HPDE6-E6E7 (cell line): Measurements from ENCODE around the gene ATG7.
"Not testable (repeated sequence)": the region's sequence is repeated elsewhere in the genome, so short reads cannot be mapped to it uniquely, and the experiment has no call there.

ENCODE experiments used
- DNase-seq: peaks from one replicate; pipeline ENCODE4 v3.0.0; 2011; ENCODE audit warnings: missing footprints; ENCODE audit errors: extremely low spot score

The ATG7 gene

DNA sequence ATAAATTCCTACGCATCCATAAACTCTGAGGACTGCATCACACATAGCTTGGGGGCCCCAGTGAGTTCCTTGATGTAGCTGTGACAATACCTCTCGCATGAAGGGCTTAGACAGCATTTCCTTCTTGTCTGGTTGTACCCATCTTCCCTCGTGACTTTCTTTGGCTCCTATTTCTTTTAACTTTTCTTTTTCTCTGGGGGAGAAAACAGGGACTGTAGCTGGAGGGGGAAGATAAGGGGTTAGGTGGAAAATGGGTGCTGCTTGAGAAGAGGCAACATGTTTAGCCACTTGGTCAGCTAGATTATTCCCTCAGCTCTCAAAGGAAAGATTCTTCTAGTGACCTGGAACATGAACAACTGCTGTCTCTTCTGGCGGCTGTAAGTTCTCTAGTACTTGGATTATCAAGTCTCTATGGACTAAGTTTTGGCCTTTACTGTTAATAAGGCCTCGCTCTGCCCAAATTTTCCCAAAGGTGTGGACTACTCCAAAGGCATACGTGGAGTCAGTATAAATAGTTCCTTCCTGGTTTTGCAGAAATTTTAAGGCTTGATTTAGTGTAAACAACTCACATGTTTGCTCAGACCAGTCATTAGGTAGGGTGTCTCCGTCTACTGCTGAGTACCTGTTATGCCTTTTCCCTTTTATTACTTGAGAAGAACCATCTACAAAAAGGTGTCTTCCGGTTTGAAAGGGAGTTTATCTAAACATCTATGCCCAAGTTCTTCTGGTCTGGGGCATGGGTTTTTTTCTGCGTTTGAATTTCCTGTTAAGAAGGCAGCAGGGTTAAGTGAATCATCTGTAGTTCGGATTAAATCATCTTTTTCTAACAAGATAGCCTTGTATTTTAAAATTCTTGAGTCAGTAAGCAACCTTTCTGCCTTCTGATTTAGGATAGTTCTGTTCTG is 21.0 kb upstream of the ATG7 start:
- no peak for DNase-seq

DNA sequence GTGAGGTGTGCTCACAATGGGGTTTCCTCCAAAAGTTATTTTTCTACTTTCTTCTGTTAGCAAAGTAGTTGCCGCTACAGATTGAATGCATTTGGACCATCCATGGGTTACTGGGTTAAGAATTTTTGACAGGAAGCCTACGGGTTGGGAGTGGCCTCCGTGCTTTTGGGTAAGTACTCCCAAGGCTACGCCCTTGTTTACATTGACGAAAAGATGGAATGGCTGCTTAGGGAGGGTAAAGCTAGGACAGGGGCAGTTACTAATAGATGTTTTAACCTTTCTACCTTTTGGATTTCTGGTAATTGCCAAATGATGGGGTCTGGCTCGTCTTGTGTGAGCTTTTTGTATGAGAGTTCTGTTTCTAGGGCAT is 20.4 kb upstream of the ATG7 start:
- DNase-seq, result no peak

DNA sequence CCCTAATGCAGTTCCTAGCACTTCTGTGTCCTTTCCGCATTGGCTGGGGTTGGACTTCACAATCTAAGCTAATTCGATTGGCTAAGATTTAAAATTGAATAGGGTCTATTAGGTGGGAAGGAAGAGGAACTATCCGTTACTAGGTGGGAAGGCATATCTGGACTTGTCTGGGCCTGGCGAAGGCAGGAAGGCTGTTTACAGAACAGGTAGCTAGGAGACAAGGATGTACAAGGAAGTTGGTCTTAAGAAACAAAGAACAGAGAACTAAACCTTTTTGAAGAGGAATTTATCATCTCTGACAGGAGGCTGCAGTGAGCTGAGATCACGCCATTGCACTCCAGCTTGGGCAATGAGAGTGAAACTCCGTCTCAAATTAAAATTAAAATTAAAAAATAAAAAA is 17.3 kb upstream of the ATG7 start:
- no peak for DNase-seq

DNA sequence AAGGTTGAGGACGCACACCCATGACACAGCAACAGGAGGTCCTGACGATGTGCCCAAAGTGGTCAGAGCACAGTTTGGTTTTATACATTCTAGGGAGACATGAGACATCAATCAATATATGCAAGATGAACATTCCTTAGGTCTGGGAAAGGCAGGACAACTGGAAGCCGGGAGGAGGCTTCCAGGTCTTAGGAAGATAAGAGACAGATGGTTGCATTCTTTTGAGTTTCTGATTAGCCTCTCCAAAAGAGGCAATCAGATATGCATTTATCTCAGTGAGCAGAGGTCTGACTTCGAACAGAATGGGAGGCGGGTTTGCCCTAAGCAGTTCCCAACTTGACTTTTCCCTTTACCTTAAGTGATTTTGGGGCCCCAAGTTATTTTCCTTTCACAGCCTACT is 16.7 kb upstream of the ATG7 start:
- DNase-seq, result not testable (repeated sequence)

DNA sequence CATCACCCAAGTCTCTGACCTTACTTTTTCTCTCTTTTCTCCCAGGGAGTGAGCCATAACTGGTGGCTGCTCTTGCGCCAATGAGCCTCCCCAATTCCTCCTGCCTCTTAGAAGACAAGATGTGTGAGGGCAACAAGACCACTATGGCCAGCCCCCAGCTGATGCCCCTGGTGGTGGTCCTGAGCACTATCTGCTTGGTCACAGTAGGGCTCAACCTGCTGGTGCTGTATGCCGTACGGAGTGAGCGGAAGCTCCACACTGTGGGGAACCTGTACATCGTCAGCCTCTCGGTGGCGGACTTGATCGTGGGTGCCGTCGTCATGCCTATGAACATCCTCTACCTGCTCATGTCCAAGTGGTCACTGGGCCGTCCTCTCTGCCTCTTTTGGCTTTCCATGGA is 13.2 kb upstream of the ATG7 start:
- DNase-seq, result no peak

DNA sequence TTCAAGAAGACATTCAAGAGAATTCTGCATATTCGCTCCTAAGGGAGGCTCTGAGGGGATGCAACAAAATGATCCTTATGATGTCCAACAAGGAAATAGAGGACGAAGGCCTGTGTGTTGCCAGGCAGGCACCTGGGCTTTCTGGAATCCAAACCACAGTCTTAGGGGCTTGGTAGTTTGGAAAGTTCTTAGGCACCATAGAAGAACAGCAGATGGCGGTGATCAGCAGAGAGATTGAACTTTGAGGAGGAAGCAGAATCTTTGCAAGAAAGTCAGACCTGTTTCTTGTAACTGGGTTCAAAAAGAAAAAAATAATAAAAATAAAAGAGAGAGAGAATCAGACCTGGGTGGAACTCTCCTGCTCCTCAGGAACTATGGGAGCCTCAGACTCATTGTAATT is 11.7 kb upstream of the ATG7 start:
- DNase-seq, result no peak

DNA sequence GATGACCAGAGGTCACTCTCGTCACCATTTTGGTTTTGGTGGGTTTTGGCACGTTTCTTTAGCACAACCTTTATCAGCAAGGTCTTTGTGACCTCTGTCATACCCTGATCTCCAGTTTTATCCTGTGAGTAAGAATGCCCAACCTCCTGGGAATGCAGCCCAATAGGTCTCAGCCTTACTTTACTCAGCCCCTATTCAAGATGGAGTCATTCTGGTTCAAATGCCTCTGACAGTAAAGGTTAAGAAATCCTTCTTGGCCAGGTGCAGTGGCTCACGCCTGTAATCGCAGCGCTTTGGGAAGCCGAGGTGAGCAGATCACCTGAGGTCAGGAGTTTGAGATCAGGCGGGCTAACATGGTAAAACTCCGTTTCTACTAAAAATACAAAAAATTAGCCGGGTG is 3.2 kb upstream of the ATG7 start:
- DNase-seq, result no peak

DNA sequence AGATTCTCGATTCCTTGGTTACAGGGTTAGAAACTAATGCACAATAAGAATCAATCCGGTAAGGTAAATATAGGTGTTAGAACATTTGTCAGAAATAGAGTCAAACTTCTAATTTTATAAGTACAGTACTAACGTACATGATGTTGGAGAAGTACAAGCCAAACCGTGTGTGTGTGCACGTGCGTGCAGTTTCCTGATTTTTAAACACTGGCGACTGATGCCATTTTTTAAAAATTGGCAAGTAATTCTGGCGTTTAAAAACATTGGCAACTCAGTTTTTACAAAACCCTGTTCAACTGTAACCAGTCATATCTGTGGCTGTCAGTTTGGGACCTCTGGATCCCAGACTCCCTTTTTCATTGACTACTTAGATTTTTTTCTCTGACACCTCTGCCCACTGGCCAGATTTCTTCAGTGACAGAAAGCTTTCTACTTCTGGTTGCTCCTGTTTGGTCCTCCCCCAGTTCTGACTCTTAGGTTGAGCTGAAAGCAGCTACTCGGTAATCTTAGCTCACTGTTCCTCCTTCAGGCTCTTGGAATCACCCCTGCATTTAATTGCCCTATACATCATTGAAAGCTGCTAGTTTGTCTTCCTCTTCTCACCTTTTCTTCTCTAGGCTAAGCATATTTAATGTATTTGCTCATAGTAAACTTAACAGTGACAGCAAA is 843 bp downstream of the ATG7 start:
- DNase-seq, result no peak

DNA sequence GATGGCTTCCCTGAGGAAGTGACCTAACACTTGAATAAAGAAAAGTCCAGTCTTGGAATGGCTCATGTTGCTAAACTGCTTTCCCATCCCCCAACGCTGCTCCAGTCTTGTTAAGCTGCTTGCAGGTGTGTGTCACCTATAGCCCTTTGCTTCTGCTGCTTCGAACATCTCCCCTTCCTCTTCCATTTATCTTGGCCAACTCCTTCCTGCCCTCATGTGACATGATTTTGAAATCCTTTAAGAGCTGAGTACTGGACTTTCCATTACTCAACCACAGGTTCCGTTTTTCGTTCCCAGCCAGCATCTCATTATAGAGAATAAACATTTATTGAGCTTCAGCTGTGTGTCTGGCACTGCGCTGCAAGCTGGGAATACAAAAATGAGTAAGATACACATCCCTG is 1.7 kb downstream of the ATG7 start:
- DNase-seq, result no peak

DNA sequence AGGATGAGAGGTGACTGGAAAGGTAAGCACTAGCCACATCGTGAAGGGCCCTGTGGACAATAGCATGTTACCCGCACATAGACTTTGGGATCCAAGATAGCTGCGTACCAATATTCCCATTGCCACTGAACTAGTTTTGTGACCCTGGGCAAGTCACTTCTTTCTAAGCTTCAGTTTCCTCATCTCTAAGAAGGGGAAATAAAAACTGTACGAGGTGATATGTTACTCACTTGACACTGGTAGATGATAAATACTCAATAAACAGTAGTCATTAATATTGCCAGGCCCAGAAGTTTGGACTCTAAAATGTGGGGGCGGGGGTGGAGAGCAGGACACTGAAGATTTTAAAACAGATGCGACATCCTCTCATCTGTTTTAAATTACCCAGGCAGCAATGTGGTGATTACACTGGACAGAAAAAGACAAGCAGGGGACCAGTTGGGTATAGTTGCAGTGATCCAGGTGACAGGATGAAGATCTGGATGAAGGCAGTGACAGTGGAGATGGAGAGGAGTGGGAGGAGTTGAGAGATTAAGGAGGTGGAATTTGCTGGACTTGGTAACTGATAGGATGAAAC is 2.5 kb downstream of the ATG7 start:
- DNase-seq, result no peak

DNA sequence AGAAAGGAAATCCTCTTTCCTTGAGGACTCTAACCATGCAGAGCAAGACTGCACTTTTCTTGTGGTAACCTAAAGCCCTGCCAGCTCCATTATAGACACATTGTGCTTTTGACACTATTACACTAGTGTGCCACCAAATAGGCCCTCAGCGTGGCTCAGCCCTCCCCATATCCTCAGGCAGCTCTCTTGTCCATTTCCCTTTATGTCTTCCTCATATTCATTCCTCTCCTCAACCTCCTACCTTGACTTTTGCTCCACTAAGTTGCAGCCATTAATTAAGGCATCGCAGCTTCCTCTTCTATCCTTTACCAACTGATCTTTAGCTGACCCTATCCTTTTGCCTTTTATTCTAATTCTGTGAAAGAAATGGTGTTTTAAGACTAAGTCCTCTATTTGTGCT is 3.7 kb downstream of the ATG7 start:
- no peak for DNase-seq

DNA sequence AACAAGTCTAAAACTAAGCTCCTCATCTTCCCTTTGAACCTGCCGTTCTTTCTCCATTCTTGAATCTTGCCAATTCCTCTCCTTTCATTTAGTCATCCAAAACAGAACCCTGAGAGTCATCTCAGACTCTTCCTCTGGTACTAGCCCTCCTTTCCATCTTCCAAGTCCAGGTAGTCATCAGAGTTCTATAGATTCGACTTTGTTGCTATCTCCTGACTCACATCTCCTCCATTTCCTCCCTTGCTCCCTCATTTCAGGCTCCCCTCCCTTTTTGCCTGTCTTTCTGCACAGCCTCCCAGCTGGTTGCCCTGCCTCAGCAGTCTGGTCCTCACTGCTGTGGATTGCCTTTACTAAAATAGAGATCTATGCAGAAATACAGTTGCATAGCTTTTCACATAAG is 4.7 kb downstream of the ATG7 start:
- no peak for DNase-seq

DNA sequence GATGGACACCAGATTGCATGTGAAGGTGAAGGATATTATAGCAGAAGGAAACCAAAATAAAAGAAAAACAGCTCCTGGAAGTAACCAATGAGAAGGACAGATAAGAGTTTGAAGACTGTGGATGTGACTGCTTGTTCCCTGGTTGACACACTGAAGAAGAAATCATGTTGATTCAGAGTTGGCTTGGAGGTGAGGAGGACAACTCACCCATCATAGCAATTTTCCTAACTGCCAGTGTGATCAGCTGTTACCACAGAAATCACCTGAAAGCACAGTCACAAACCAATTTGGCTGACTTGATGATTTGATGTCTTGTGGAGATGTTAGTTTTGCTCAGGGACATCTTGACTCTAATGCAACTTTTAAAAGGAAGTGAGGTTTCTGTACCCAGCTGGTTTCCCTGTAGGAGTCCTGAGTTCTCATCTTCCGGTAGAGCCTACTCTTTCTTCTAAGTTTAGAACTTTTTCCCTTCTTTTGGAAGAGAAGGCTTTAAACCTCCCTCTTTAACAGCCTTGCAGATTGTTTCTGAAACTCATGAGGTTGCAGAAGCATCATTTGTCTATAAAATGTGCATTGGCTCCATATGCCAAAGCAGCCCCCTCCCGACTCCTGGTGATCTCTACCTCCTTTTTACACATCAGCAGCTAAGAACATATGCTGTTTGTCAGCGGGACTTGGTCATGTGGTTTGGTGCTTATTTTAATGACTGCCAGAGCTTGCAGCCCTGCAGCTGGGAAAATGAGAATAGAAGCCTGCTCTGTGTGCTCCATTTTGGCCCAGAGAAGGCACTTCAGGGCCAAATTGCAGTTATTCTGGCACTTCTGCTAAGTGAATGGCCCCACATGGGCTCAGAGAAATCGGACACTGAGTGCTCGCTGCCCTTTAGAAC is 10.3 kb downstream of the ATG7 start:
- DNase-seq, result no peak

DNA sequence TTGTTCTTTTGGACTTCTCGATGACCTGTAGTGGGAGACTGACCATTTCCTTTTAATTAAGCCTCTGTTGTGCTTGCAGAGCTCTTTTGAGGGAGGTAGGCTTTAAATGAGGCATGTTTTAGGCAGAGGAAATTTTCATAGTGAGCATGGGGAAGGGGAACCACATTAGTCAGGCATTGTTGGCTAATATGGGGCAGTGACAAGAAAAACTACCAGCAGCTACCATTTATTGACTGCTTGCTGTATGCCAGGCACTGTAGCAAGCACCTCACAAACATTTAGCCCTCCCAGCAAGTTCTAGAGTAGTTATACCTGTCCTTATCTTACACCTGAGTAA is 10.9 kb downstream of the ATG7 start:
- DNase-seq, result no peak

DNA sequence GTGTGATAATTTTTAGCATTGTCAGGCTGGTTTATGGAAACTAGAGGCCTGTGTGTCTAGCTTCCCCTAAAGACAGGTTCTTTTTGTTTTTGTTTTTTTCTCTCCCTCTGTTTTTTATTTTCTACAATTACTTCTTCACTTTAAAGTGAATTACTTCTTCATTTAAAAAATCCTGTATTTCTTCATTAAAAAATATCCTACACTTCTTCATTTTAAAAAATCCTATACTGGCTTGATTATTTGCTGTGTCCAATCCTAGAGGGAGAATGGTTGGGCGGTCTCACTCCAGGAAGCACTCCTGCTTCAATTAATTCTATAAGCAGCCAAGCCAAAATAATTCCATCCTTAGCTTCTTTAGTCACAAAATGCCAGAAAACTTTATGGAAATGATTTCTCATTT is 11.8 kb downstream of the ATG7 start:
- DNase-seq, result no peak

DNA sequence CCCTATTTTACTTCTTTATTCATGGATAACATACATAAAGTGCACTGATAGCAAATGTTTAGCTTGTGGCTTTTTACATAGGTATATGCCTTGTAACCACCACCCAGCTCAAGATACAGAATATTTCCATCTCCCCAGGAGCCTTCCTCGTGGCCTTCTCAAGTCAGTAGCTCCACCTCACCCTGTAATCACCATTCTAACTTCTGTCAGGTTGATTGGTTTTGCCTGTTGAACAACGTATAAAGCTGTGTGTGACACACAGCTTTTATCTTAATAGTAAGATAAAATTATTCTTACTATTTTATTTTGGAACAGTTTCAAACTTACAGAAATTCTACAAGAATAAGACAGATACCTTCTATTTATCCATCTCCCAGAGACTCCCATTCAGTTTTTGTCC is 13.3 kb downstream of the ATG7 start:
- no peak for DNase-seq

DNA sequence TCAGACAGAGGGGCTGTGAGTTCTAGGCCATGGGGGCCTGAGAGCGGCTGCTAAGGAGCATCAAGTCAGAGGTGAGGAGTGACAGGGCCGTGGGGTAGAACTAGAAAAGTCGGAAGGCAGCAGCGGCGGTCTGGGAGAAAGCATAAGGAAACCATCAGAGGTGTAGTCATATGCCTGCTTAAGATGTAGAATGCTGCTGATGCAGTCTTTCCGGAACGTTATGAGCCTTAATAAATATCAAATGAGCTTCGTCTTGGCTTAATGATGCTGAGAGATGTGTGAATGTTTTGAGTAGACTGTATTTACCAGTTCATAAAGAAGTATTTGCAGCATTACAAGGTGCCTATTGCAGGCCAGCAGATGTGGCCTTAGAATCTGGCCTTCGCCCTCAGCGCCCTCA is 15.2 kb downstream of the ATG7 start:
- no peak for DNase-seq

DNA sequence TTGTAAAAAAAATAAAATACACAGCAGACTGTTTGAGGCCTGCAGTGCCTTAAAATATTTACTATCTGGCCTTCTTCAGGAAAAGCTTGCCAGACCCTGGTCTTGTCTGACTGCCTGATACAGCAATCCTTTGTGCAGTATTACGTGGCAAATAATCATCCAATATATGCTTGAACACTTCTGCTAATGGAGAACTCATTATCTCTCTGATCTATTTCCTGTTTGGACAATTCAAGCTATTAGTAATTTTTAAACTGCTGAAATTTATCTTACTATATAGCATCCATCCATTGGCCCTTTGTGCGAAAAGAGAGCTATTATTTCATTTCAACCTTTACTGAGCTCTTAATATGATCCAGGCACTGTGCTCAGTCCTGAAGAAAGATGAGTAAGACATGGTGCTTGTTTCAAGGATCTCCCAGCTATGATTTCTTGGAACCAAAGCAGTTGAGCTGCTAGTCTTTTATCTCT is 15.9 kb downstream of the ATG7 start:
- DNase-seq, result no peak

DNA sequence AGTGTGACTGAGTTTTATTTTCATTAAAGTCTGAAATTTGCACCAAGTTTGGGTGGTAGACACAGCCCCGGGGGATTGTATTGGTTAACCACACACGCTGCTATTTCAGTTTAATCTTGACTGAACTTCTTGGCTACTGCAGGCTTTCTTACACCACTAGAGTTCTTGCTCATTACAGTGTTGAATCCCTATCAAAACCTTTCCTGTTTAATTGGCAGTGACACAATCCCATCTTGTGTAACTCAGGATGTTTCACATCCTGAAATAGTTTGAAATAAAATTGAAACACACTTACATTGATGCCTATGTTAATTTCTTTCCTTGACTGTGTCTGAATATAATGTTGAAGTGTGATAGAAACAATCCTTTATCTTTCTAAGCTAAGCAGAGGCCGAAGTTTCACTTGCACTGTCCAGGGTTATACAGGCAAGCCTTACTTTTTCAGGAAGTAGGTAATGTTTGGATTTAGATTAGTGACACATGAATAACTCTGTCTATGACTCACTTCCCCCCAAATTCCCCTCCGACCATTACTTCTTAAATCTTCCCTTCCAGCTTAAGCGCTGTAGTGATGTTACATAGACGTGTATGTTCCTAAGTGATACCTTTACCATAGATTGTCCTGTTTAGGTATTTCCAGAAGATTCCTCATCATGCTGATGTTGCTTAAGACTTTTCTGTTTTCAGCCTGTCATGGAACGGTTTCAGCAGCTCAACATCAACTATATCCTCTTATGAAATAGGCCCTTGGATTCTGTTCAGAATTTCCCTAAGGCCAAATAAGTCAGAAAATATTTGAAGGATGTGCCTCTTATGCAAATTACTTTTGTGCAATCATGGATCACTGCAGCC is 16.8 kb downstream of the ATG7 start:
- no peak for DNase-seq

DNA sequence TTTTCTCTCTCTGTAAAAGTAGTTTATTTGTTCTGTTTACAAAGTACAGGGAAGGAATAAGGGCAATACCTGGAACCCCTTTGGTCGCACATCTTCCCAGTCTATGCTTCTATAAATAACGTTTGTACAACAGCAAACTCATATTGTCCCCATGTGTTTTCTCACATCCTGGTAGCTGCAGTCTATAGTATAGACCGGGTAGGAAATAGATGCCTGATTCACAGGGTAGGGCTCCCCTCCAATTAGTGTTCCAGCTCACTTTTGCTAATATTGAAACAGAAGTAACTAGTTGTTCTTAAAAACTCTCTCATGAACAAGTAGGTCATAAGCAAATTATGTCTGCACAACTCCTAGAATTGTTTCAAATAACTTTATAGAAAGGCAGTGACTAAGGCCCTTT is 17.7 kb downstream of the ATG7 start:
- DNase-seq, result no peak
